HFF-Myc (cell line): ENCODE results near the gene MRPL24.
"Not testable (repeated sequence)": the region's sequence is repeated elsewhere in the genome, so short reads cannot be mapped to it uniquely, and the experiment has no call there.

Experiments used
- DNase-seq: peaks from one replicate; pipeline ENCODE4 v3.0.0-alpha.2; 2011; ENCODE audit warnings: low read depth; ENCODE audit errors: extremely low read depth
- H3K4me3 ChIP-seq: replicated peaks from 2 replicates; pipeline ENCODE4 v1.5.1; 2011; ENCODE audit warnings: low read depth, mild to moderate bottlenecking, control low read depth, low read length
- TF ChIP-seq, protein P1 (sequence below): IDR thresholded peaks from 2 replicates; pipeline ENCODE4 v1.5.1; 2012; ENCODE audit warnings: mild to moderate bottlenecking, low read depth, low read length, control low read depth; ENCODE audit errors: missing control alignments

MRPL24 gene

DNA sequence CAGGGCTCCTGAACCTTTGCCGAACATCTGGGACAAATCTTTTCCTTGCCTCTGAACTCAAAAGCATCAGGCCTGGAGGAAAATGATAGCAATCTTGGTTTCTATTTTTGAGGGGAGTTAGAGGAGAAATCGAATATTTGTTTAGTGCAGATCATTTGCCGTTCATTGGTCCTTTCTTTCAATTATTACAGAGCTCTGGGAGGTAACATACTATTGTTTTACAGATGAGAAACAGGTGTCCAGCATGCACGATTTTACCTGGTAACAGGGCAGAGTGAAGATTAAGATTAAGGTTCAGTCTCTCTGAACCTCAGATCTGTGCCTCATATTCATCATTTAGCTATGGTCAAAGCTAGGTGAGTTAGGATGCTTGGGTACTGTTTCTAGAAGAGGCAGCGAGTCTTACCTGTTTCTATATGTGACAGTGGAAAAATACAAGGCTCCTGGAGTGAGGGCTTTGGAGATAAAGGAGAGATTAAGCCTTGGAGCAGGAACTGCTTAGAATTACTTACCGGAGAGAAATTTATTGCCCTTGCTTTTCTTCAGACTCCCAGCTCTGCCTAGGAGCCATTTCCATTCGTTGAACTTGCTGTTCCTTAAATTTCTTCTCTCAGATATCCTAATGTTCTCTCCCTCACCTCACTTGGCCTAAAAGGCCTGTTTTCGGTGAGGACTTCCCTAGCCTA lies 27.9 kb upstream of the MRPL24 start:
- DNase-seq = no peak
- TF ChIP-seq, protein P1, sequence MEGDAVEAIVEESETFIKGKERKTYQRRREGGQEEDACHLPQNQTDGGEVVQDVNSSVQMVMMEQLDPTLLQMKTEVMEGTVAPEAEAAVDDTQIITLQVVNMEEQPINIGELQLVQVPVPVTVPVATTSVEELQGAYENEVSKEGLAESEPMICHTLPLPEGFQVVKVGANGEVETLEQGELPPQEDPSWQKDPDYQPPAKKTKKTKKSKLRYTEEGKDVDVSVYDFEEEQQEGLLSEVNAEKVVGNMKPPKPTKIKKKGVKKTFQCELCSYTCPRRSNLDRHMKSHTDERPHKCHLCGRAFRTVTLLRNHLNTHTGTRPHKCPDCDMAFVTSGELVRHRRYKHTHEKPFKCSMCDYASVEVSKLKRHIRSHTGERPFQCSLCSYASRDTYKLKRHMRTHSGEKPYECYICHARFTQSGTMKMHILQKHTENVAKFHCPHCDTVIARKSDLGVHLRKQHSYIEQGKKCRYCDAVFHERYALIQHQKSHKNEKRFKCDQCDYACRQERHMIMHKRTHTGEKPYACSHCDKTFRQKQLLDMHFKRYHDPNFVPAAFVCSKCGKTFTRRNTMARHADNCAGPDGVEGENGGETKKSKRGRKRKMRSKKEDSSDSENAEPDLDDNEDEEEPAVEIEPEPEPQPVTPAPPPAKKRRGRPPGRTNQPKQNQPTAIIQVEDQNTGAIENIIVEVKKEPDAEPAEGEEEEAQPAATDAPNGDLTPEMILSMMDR = no peak

GRCh38 chr1:156767879-156768604 lies 27.2 kb upstream of the MRPL24 start:
- DNase-seq = no peak
- TF ChIP-seq, protein P1 = no peak
- H3K4me3 ChIP-seq = peak overlapping the region; percentile 67

More for the DNA sequence above, 27.9 kb upstream of the MRPL24 start:
- peak overlapping the region; percentile 67 for H3K4me3 ChIP-seq

GRCh38 chr1:156767101-156767878 lies 26.4 kb upstream of the MRPL24 start, which contains the start of gene PRCC:
Gene PRCC (plus strand): TSS chr1:156767535. CDS start chr1:156767772, 237 bp downstream.
- DNase-seq = peak; percentile 100
- TF ChIP-seq, protein P1 = no peak
- peak within 1 kb of the TSS; percentile 67 for H3K4me3 ChIP-seq

DNA sequence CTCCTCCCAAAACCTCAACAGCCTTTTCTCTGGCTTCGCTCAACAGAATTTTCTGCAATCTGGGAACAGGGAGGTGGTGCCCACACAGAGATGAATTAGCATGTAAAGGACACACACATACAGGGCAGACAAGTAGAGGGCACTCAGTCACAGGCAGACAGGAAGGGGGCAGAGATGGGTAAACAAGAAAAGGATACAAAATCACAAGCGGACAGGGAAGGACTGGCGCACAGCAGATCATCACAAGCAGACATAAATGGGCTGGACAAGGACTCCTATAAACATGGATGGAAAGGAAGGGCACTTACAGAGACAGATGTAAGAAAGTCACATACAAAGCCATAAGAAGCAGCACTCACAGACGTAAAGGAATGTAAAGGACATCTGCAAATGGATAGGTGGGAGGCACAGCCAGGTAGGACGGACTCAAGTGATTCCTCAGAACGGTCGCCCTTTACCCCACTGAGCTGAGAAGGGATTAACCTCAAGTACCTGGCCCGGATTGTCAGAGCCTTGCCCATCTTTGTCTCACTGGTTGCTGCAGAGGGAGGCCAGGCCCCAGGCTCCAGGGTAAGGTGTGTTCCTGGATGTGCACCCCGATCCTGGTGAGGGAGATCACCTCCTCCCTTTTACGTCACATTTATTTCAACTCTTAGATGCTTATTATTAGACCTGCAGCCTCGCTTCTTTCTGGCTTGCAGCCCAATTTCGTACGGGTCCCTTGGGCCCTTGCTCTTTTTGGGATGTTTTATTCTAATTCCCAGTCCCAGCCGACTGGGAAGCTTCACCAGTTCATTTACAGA lies 25.6 kb upstream of the MRPL24 start:
- peak overlapping the region; percentile 67 for H3K4me3 ChIP-seq
- TF ChIP-seq, protein P1 = no peak
- no peak for DNase-seq

DNA sequence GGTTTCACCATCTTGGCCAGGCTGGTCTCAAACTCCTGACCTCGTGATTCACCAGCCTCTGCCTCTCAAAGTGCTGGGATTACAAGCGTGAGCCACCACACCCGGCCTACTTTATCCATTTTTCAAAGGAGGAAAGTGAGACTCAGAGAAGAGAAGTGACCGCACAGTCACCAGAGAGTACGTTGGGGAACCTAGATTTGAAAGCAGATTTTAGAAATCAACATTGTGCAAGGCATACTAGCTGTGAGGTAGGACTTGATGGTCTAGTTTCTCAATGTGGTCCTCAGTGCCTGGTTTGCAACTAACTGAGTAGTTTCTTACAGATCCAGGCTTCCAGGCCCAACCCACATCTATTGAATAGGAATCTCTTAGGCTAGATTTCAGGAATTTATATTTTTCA lies 24.8 kb upstream of the MRPL24 start:
- no peak for DNase-seq
- TF ChIP-seq, protein P1 = no peak
- peak overlapping the region; percentile 67 for H3K4me3 ChIP-seq

DNA sequence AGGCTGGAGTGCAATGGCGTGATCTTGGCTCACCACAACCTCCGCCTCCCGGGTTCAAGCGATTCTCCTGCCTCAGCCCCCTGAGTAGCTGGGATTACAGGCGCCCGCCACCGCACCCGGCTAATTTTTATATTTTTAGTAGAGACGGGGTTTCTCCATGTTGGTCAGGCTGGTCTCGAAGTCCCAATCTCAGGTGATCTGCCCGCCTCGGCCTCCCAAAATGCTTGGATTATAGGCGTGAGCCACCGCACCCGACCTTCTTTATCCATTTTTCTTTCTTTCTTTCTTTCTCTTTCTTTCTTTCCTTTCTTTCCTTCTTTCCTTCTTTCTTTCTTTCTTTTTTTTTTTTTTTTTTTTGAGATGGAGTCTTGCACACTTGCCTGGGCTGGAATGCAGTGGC lies 24.2 kb upstream of the MRPL24 start:
- not testable (repeated sequence) for DNase-seq, H3K4me3 ChIP-seq
